Activated CD8-positive, alpha-beta memory T cell treated with anti-CD3 and anti-CD28 coated beads, Interleukin-2, amount 50 U/mL, for 1 hour (primary cell): Measurements from ENCODE around the gene FAM110C.
"Not testable (repeated sequence)": the region's sequence is repeated elsewhere in the genome, so short reads cannot be mapped to it uniquely, and the experiment has no call there.

ENCODE experiments used
- DNase-seq: peaks from one replicate; pipeline ENCODE4 v3.0.0-alpha.2; 2020; ENCODE audit errors: extremely low read depth

Gene FAM110C

DNA sequence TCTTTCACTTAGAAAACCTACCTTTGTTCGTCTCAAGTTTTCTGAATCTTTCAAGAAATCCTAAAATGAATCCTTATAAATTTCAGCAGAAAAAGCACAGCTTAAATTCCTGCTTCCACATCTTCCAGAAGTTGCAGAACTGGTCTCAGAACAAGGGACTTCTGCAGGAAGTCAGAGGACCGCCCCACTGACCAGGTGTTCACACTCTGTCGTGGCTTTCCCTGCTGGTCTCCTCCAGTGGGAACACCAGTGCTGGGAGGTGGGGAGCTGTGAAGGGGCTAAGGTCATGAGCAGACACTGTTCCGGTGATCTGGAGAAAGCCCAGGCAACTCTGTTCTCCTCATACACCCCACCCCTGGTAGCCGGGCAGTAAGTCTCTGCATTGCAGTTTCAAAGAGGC is 3.5 kb downstream of the FAM110C start:
- DNase-seq, result no peak

- DNase-seq, result no peak
These were observed 5.8 kb downstream of the FAM110C start for GRCh38 chr2:40465-40864.

GRCh38 chr2:38155-38554 is 8.2 kb downstream of the FAM110C start:
- DNase-seq, result no peak

DNA sequence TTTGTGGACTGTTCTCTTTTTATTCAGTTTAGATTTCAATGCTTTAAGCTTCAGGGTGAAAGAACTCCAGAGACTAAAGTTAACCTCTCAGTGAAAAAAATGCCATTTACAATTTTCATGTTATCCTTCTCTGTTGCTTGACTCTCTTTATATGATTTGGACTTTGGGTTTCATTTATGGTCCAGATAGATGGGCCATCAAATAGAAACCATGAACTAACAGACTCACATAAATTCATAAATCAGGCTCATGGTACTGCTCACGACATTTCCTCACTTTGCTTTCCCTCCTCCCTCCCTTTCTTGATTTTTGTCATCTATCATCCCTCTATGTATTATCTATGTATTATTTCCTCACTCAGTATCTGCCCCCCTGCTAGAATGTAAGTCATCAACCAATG is 10.0 kb downstream of the FAM110C start:
- no peak for DNase-seq

DNA sequence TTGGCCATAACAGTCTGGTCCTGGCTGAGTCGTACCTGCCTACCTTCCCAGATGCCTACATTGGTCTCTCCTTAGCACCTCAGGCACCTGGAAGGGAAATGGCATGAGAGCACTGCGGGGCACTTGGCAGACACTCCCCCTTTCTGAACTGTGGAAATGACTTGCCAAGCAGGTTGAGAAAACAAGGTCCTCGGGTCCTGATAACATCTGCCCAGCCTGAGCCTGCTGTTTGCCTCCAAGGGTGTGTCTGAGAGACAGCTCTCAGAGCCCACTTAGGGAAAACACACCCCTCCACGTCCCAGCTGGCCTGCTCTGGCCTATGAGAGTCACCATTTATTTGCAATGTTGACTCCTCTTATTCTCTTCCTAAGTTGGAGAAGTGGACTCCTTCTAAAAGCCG is 10.5 kb downstream of the FAM110C start:
- DNase-seq, result no peak

DNA sequence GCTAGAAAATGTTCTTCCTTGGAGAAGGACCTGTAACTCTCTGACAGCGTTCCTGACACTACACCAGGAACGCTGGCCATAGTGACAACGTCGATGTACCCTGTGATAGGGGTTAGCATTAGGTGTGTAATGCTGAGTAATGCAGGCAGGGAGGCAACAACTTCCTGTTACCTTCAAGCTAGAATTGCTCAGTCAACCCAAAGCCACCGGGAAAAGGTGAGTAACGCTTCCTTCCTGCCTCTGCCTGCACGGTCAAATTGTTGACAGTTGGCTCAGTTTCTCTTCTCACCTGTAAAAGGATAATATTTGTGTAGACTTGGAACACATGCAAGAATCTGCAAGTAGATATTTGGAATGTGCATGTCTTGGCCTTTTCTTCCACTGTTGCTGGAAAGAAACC is 12.7 kb downstream of the FAM110C start:
- DNase-seq, result no peak

- DNase-seq, result no peak
These were observed 14.2 kb downstream of the FAM110C start for GRCh38 chr2:32068-32467.

DNA sequence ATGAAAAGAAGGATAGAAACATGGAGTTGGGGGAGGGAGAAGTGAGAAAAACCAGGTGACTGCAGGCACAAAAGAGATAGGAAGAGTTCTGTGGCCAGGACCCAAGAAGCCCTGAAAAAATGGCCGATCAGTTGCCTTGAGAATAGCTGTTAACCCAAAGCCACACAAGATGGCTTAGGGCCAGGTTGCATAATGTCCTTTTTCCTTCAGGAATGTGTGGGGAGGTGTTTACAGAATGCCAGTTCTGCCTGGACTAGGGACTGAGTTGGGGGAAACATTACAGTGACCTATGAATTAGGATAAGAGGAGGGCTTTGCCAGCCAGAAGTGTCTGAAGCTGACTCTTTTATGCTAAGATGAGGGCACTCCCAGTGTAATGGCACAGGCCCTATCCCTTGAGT is 17.1 kb downstream of the FAM110C start:
- DNase-seq, result no peak

DNA sequence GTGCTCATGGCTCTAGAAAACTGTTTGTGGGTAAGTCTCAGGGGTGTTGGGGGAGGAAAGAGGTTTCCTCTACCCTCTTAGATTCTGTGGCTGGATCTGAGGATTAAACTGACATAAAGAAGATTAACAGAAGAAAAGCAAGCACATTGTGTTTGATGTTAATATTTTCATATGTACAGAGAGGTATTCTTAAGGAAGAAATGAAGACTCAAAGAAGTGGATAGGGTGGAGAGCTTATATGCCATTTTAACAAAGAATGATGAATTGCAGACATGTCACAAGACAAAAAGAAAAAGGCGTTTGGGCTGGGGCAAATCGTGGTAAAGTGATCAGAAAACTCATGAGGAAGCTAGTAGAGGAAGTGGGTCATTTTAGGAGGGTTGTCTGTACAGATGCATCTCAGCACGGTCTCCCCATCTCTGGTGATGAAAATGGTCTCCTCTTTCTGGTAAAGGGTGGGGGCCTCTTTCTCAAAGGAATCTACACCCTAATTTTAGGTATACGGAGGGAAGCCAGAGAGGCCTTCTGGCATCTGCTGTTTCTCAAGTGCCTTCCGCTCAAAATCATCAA is 17.8 kb downstream of the FAM110C start:
- no peak for DNase-seq

- no peak for DNase-seq
These were observed 19.4 kb downstream of the FAM110C start for GRCh38 chr2:26891-27290.

DNA sequence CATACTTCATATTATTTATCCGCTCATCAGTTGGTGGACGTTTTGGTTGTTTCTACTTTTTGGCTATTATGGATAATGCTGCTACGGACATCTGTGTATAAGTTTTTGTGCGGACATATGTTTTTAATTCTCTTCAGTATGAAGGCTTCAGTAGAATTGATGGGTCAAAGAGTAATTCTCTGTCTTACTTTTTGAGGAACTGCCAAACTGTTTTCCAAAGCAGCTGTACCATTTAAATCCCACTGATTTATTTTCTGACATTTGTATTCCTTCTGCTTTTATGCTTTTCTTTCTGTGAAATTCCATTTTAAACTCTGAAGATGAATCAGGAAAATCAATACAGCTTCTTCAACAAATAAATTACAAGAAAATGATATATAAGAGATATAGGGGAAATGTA is 20.8 kb downstream of the FAM110C start:
- no peak for DNase-seq

GRCh38 chr2:24591-24990 is 21.7 kb downstream of the FAM110C start:
- not testable (repeated sequence) for DNase-seq

DNA sequence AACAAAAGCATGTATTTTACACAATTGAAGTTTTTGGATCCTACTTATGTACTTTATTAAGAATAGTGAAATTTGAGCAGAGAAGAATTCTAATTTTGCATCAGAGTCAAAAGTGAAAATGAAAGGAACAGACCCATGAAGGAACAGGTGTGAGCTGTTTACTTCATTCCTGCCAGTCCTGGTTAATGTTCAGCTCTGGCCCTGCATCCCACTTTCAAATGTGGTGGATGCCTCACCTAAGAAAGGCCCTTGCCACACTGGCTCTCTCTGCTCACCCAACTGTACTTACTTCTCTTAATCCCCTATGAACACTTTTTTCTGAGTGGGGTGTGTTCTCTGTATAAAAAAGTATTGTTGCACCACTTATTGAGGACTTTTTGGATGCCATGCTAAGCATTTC is 22.2 kb downstream of the FAM110C start:
- no peak for DNase-seq

DNA sequence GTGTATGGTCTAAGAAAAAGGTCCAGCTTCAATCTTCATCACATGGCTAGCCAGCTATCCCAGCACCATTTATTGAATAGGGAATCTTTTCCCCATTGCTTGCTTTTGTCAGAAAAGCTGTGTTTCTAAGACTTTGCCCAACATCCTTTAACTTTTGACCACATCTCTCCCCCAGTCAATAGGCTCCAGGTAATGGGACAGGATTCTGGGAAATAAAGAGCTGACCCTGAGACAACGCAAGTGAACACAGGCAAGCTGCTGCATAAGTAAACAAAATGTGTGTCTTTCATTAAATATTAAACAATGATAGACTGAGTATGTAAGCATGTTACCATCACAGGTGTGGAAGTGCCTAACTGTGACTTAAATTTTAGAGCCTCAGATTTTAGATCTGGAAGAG is 23.0 kb downstream of the FAM110C start:
- no peak for DNase-seq

- not testable (repeated sequence) for DNase-seq
These were observed 24.1 kb downstream of the FAM110C start for GRCh38 chr2:22244-22643.

- not testable (repeated sequence) for DNase-seq
These were observed 26.0 kb downstream of the FAM110C start for GRCh38 chr2:20259-20658.

DNA sequence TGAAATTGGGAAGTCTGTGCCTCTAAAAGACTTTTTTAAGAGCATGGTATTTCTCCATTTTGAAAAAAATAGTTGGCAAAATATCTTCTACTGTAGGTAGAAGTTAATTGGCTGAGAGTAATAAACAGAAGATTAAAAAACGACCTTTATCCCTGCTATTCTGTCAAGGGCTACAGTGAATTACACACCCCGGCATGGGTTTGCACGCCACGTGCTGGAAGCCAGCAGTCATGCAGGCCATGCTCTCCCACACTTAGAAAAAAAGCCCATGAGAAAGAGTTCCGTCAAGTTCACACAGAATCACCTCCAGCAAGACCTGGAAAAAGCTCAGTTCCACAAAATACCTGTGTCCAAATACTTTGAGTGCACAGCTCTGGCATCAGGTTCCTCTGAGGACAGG is 26.8 kb downstream of the FAM110C start:
- no peak for DNase-seq

- no peak for DNase-seq
These were observed 27.7 kb downstream of the FAM110C start for GRCh38 chr2:18402-19271.

GRCh38 chr2:15916-16315 is 30.4 kb downstream of the FAM110C start:
- DNase-seq, result not testable (repeated sequence)

GRCh38 chr2:11248-11941 is 34.9 kb downstream of the FAM110C start:
- no peak for DNase-seq

- no peak for DNase-seq
These were observed 36.0 kb downstream of the FAM110C start for GRCh38 chr2:10222-10875.
